ENCODE results near the gene TTC27.
"Not testable (repeated sequence)": the region's sequence is repeated elsewhere in the genome, so short reads cannot be mapped to it uniquely, and the experiment has no call there.

Gene TTC27

DNA sequence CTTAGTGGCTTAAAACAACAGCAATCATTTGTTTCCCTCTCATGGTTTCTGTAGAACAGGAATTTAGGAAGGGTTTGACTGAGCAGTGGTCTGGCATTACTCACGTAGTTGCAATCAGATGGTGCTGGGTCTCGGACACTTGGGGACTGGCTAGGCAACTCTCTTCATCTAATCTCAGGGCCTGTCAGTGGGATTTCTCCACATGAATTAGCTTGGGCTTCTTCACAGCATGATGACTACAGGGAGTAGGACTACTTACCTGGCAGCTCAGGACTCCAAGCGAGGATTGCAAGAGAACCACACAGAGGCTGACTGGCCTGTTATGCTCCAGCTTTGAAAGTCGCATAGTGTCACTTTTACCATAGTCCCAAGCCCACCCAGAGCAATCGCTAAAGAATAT is 125.1 kb downstream of the TTC27 start:
- H3K27ac ChIP-seq: no peak overlapping the region
- TF ChIP-seq ZFX (IDR thresholded peaks at IDR 0.05; ENCODE audit: borderline replicate concordance): no peak

DNA sequence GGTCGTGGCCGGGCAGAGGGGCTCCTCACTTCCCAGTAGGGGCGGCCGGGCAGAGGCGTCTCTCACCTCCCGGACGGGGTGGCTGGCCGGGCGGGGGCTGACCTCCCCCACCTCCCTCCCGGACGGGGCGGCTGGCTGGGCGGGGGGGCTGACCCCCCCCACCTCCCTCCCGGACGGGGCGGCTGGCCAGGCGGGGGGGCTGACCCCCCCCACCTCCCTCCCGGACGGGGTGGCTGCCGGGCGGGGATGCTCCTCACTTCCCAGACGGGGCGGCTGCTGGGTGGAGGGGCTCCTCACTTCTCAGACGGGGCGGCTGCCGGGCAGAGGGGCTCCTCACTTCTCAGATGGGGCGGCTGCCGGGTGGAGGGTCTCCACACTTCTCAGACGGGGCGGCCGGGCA is 126.8 kb downstream of the TTC27 start:
- not testable (repeated sequence) for H3K27ac ChIP-seq

DNA sequence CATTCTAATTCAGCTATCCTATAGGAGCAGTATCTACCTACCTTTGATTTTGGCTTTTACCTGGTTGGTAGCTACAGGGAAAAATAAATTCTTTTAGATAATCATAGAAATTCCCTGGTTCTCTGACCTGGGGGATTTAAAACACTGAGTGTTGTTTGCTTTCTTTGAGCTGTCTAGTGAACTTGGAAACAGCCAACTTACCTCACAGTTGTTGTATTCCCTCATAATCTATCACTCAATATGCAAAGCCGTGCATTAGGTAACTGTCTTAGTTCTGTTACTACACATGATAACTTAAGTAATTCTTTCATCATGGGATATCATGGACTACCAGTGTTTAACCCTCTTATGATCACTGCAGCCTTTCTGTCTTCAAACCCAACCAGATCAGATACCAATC is 127.8 kb downstream of the TTC27 start:
- H3K27ac ChIP-seq: no peak overlapping the region
- no peak for TF ChIP-seq ZFX (IDR thresholded peaks at IDR 0.05; ENCODE audit: borderline replicate concordance)
- TF ChIP-seq, protein P1, sequence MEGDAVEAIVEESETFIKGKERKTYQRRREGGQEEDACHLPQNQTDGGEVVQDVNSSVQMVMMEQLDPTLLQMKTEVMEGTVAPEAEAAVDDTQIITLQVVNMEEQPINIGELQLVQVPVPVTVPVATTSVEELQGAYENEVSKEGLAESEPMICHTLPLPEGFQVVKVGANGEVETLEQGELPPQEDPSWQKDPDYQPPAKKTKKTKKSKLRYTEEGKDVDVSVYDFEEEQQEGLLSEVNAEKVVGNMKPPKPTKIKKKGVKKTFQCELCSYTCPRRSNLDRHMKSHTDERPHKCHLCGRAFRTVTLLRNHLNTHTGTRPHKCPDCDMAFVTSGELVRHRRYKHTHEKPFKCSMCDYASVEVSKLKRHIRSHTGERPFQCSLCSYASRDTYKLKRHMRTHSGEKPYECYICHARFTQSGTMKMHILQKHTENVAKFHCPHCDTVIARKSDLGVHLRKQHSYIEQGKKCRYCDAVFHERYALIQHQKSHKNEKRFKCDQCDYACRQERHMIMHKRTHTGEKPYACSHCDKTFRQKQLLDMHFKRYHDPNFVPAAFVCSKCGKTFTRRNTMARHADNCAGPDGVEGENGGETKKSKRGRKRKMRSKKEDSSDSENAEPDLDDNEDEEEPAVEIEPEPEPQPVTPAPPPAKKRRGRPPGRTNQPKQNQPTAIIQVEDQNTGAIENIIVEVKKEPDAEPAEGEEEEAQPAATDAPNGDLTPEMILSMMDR (IDR thresholded peaks at IDR 0.05): no peak

DNA sequence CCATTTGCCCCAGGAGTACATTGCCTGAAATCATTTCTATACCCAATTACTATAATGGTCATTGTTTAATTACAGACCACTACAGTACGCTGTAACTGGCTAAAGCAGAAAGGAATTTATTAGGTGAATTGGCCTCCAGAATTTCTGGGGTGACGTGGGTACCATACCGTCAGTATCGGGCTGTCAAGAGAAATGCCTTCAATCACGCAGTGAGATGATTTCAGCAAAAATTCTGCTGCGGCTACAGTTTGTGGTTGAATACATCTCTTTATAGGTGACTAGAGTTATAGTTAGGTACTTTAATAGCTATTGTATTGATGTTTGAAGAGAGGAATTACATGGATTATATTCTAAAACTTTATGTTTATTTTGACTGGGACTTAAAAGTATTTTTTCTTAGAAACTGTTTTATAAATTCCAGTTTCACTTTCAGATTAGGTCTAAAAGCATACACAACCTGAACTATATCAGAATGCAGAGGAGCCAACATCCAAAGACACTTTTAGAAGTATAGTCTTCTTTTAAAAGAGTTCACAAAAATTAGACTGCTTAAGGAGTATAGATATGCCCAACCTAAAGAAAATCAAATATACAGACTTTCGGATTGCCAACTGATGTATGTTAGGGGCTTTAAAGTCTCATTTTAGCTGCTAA is 128.4 kb downstream of the TTC27 start:
- H3K27ac ChIP-seq: no peak overlapping the region
- TF ChIP-seq, protein P1 (IDR thresholded peaks at IDR 0.05): no peak
- no peak for TF ChIP-seq ZFX (IDR thresholded peaks at IDR 0.05; ENCODE audit: borderline replicate concordance)

DNA sequence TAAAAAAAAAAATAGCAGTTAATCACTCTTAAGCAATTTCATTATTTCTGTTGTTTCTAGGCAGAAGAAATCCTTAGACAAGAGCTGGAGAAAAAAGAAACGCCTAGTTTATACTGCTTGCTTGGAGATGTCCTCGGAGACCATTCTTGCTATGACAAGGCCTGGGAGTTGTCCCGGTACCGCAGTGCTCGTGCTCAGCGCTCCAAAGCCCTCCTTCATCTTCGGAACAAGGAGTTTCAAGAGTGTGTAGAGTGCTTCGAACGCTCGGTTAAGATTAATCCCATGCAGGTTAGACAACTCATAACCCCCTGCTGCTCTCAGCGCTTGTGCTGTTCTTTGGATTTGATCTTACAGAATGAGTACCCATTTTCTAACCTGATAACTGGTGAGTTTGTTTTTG is 130.4 kb downstream of the TTC27 start:
- no peak overlapping the region for H3K27ac ChIP-seq
- TF ChIP-seq, protein P1 (IDR thresholded peaks at IDR 0.05): no peak
- TF ChIP-seq ZFX (IDR thresholded peaks at IDR 0.05; ENCODE audit: borderline replicate concordance): no peak

DNA sequence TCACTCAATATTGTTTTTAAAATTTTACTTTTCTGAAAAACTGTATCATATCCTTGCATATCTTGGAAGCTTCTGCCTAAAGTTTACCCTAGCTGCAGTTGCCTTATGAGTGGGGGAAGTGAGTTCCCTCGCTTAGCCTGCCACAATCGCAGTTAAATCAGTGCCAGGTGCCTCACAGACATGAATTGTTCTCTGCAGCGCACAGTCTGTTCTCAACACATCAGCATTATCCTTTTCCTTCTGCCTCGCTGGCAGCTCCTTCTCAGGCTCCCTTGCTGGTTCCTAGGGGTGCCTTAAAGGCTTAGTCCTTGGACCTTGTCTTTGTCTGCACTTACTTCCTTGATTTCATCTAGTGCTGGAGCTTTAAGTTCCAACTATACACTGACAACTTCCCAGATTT is 132.8 kb downstream of the TTC27 start:
- no peak for TF ChIP-seq ZFX (IDR thresholded peaks at IDR 0.05; ENCODE audit: borderline replicate concordance)
- TF ChIP-seq, protein P1 (IDR thresholded peaks at IDR 0.05): no peak
- no peak overlapping the region for H3K27ac ChIP-seq

DNA sequence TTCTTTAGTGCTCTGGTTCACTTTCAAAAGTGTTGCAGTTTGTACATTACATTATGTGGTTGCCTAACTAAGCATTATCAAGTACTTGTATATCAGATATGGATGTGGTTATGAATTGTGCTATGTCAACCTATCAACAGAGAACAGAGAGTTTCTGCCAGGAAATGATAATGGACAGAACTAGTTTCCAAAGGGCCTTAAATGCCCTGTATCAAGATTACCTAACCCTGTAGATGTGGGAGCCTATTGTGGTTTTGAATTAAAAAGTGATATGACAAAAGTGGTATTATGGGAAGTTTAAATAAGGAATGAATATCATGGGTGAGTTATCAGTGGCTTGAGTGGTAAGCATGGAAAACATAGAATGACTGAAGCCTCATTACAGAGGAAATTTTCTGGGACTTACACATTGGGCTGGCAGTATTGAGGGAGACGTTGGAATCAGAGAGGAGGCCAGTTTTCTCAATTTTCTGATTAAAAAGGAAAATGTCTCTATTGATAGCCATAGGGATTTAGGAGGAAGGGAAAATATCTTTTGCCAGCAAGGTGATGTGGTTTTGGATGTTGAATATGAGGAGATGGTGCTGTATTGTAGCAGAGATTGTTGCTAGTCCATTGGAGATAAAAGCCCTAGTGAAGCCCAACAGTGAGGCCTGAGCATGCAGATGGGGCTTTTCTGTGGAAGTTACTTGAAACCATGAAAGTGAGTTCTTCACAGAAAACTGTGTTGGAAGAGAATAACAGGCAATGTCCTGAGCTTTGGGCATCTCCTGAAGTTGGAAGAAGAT is 140.7 kb downstream of the TTC27 start:
- TF ChIP-seq ZFX (IDR thresholded peaks at IDR 0.05; ENCODE audit: borderline replicate concordance): no peak
- TF ChIP-seq, protein P1 (IDR thresholded peaks at IDR 0.05): no peak
- no peak overlapping the region for H3K27ac ChIP-seq

DNA sequence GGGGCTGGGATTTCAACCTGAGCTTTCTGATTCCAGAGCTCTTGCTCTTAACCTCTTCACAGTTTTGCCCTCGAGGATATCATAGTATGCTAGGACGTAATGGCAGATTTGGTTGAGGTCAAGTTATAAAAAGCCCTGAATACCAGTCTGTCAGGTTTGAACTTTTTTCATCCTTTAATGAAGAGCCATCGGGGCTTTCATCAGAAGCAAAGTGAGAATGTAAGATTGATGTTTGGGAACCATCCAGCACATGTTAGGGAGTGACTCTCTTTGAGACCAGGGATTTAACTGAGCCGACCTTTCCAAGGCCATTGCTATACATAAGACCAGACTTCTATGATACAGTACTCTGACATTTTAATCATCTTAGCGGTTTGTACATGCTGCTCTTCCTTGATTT is 142.5 kb downstream of the TTC27 start:
- no peak overlapping the region for H3K27ac ChIP-seq
- TF ChIP-seq ZFX (IDR thresholded peaks at IDR 0.05; ENCODE audit: borderline replicate concordance): no peak
- TF ChIP-seq, protein P1 (IDR thresholded peaks at IDR 0.05): no peak

Measured in 22Rv1 (cell line).